NCI-H1105 treated with DMSO at 0.1 percent for 48 hours (cell line): ENCODE data around the gene TAF11L14.
"Not testable (repeated sequence)": the region's sequence is repeated elsewhere in the genome, so short reads cannot be mapped to it uniquely, and the experiment has no call there.

Source experiments
- DNase-seq: peaks from one replicate; lab custom pipeline; 2025; lab: John Stamatoyannopoulos, UW

Gene TAF11L14

GRCh38 chr5:17634160-17634559 is at the start of gene TAF11L14:
Gene TAF11L14, plus strand, starts transcription at chr5:17634460.
- no peak for DNase-seq

GRCh38 chr5:17585658-17586057 is 48.6 kb upstream of the TAF11L14 start, which contains the start of gene TAF11L7:
Gene TAF11L7, minus strand, starts transcription at chr5:17585758.
- not testable (repeated sequence) for DNase-seq

- DNase-seq = not testable (repeated sequence)
Measured at GRCh38 chr5:17590860-17591259, 43.4 kb upstream of the TAF11L14 start, which contains the start of gene TAF11L8. Gene TAF11L8, minus strand, starts transcription at chr5:17590960.

- DNase-seq = not testable (repeated sequence)
Measured at GRCh38 chr5:17594255-17594654, 40.0 kb upstream of the TAF11L14 start, which contains the start of gene TAF11L9. Gene TAF11L9, minus strand, starts transcription at chr5:17594394.

GRCh38 chr5:17597728-17598127 is 36.5 kb upstream of the TAF11L14 start, which contains the start of gene TAF11L10:
Gene TAF11L10, minus strand, starts transcription at chr5:17597828.
- DNase-seq = not testable (repeated sequence)

GRCh38 chr5:17603880-17604279 is 30.4 kb upstream of the TAF11L14 start, which contains the start of gene TAF11L11:
Gene TAF11L11, plus strand, starts transcription at chr5:17604183.
- DNase-seq = not testable (repeated sequence)

- DNase-seq = no peak
Measured at GRCh38 chr5:17604951-17605350, 29.3 kb upstream of the TAF11L14 start.

- DNase-seq = not testable (repeated sequence)
Measured at GRCh38 chr5:17607461-17607860, 26.8 kb upstream of the TAF11L14 start.

- DNase-seq = not testable (repeated sequence)
Measured at GRCh38 chr5:17610092-17610491, 24.2 kb upstream of the TAF11L14 start, which contains the start of gene TAF11L12. Gene TAF11L12, plus strand, starts transcription at chr5:17610392.

- no peak for DNase-seq
Measured at GRCh38 chr5:17614872-17615605, 19.2 kb upstream of the TAF11L14 start.

GRCh38 chr5:17619354-17619753 is 14.9 kb upstream of the TAF11L14 start:
- no peak for DNase-seq

- DNase-seq = no peak
Measured at GRCh38 chr5:17620627-17621026, 13.6 kb upstream of the TAF11L14 start.

GRCh38 chr5:17625686-17626085 is 8.6 kb upstream of the TAF11L14 start:
- DNase-seq = no peak

- DNase-seq = not testable (repeated sequence)
Measured at GRCh38 chr5:17631788-17632187, 2.5 kb upstream of the TAF11L14 start, which contains the start of gene TAF11L13. Gene TAF11L13, plus strand, starts transcription at chr5:17632088.

GRCh38 chr5:17649232-17649631 is 15.0 kb downstream of the TAF11L14 start:
- DNase-seq = not testable (repeated sequence)

- not testable (repeated sequence) for DNase-seq
Measured at GRCh38 chr5:17655201-17655759, 21.0 kb downstream of the TAF11L14 start.

GRCh38 chr5:17655921-17656320 is 21.7 kb downstream of the TAF11L14 start:
- DNase-seq = no peak

- no peak for DNase-seq
Measured at GRCh38 chr5:17663182-17663581, 28.9 kb downstream of the TAF11L14 start.

- DNase-seq = no peak
Measured at GRCh38 chr5:17665836-17666235, 31.6 kb downstream of the TAF11L14 start.

GRCh38 chr5:17666726-17667235 is 32.5 kb downstream of the TAF11L14 start:
- DNase-seq = no peak

GRCh38 chr5:17670353-17670752 is 36.1 kb downstream of the TAF11L14 start:
- DNase-seq = no peak

GRCh38 chr5:17678751-17679324 is 44.6 kb downstream of the TAF11L14 start:
- no peak for DNase-seq
